ENCODE data around the gene NEURL1B. TPM values are rescaled to one million over a fixed set of nuclear protein-coding genes. Genes with fewer than 3 reads are reported as not detected.

Gene NEURL1B
- total RNA-seq, 1 donor from 2014 or later, result 9.8 TPM

DNA sequence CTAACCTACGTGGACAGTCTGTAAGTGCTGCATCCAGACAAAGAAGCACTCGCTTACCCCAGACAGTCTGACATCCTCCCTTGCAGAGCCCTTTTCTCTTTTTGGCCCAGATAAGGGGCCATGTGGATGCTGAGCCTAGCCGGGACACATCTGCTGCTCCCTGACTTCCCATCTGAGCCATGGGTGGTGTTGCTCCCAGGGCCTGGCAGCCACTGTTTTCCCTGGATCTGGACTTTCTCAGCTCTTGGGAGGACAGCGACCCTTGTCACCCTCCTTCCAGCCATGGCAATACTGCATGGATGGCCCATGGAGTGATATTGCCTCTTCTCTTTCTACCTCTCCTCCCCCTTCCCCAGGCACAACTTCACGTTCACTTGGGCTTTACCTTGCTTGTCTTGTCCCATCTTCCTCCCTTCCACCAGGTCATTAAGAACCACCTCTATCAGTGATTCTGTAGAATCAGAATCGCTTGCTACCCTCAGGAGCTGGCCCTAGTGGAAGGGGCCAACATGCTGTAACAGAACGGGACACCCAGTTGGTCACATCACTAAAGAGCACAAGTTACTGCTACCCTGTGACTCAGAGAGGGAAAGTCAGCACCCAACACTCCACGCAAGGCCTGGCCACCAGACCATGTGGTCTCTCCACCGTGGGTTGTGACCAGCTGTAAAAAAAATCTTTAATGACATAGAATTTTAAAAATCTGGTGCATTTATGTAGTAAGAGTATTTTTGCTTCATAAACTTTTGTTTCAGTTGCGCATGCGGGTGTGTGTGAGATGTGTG lies 4.4 kb downstream of the NEURL1B start:
- Histone ChIP-seq H3K27me3 (ENCODE audit: insufficient read depth, low read length) (peaks cover 5% of the 10 kb centered on the region), H3K4me3 (ENCODE audit: insufficient read depth, low read depth, low read length) (no peak overlapping the region), H3K79me2 (ENCODE audit: insufficient read depth, low read length) (no peaks in the 10 kb centered on the region), H3K36me3 (ENCODE audit: insufficient read depth, low read length) (no peaks in the 10 kb centered on the region), H3K27ac (ENCODE audit: low read depth, low read length) (no peak overlapping the region), H3K4me2 (ENCODE audit: low read length) (no peak overlapping the region), H4K20me1 (ENCODE audit: insufficient read depth, low read length) (no peaks in the 10 kb centered on the region), H3K4me1 (ENCODE audit: insufficient read depth, low read length) (peaks cover 6% of the 10 kb centered on the region), H3K9me3 (ENCODE audit: insufficient read depth, low read depth, low read length) (no peaks in the 10 kb centered on the region), H2AFZ (ENCODE audit: low read depth, low read length) (no peak overlapping the region), H3K9ac (ENCODE audit: low read length) (no peak overlapping the region)
- DNase-seq (ENCODE audit: low read depth) (no peak), FAIRE-seq (no peak)
- Mint-ChIP-seq H3K4me3 (ENCODE audit: unreplicated experiment) (peak overlapping the region; percentile 52), H3K27me3 (ENCODE audit: low read depth, unreplicated experiment) (peaks cover 23% of the 10 kb centered on the region), H3K27ac (ENCODE audit: unreplicated experiment) (no peak overlapping the region), H3K4me1 (ENCODE audit: low read depth, unreplicated experiment) (peaks cover 27% of the 10 kb centered on the region), H3K9me3 (ENCODE audit: unreplicated experiment) (peaks cover 2% of the 10 kb centered on the region), H3K36me3 (ENCODE audit: low read depth, unreplicated experiment) (peaks cover 4% of the 10 kb centered on the region)
- TF ChIP-seq, protein P1, sequence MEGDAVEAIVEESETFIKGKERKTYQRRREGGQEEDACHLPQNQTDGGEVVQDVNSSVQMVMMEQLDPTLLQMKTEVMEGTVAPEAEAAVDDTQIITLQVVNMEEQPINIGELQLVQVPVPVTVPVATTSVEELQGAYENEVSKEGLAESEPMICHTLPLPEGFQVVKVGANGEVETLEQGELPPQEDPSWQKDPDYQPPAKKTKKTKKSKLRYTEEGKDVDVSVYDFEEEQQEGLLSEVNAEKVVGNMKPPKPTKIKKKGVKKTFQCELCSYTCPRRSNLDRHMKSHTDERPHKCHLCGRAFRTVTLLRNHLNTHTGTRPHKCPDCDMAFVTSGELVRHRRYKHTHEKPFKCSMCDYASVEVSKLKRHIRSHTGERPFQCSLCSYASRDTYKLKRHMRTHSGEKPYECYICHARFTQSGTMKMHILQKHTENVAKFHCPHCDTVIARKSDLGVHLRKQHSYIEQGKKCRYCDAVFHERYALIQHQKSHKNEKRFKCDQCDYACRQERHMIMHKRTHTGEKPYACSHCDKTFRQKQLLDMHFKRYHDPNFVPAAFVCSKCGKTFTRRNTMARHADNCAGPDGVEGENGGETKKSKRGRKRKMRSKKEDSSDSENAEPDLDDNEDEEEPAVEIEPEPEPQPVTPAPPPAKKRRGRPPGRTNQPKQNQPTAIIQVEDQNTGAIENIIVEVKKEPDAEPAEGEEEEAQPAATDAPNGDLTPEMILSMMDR (IDR thresholded peaks at IDR 0.05; ENCODE audit: insufficient read depth, low read depth, low read length), result no peak
- no peak for TF ChIP-seq EZH2 (IDR thresholded peaks at IDR 0.05; ENCODE audit: insufficient read depth, low read length)

DNA sequence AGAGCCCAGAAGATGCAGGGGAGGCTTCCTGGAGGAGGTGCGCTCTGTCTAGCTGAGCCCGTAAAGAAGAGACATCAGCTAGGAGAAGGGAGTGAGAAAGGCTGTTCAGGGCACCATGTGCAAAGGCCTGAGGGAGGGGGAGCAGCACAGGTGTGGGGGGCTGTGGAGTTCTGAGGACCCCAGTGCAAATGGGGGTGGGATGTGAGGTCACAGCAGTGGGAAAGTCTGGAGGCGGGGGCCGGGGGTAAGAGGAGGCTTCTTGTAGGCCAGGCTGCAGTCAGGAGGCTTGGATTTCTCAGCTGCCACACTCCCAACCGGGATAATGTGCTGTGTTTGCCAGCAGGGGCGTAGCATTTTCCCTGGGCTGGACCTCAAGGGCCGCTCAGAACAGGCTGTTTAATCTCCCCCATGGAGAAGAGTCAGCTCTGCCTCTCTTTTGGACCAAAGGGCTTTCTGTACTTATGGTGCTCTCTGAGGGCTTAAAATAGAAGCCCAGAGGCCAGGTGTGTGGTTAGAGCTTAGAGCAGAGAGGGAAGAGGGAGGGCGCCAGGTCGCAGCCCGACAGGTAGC lies 5.7 kb downstream of the NEURL1B start:
- DNase-seq (ENCODE audit: low read depth), result no peak
- Mint-ChIP-seq H3K4me1 (ENCODE audit: low read depth, unreplicated experiment) (peaks cover 27% of the 10 kb centered on the region), H3K27me3 (ENCODE audit: low read depth, unreplicated experiment) (peaks cover 22% of the 10 kb centered on the region), H3K4me3 (ENCODE audit: unreplicated experiment) (no peak overlapping the region), H3K36me3 (ENCODE audit: low read depth, unreplicated experiment) (peaks cover 4% of the 10 kb centered on the region), H3K27ac (ENCODE audit: unreplicated experiment) (peak overlapping the region; percentile 29), H3K9me3 (ENCODE audit: unreplicated experiment) (peaks cover 2% of the 10 kb centered on the region)
- no peak overlapping the region for H3K27ac ChIP-seq (ENCODE audit: low read depth, low read length)
- no peak overlapping the region for H3K4me3 ChIP-seq (ENCODE audit: insufficient read depth, low read depth, low read length)
- H3K9ac ChIP-seq (ENCODE audit: low read length), result no peak overlapping the region
- H2AFZ ChIP-seq (ENCODE audit: low read depth, low read length), result no peak overlapping the region
- no peaks in the 10 kb centered on the region for H3K79me2 ChIP-seq (ENCODE audit: insufficient read depth, low read length)
- H3K4me2 ChIP-seq (ENCODE audit: low read length), result no peak overlapping the region
- FAIRE-seq, result no peak
- H3K27me3 ChIP-seq (ENCODE audit: insufficient read depth, low read length), result peaks cover 5% of the 10 kb centered on the region
- no peaks in the 10 kb centered on the region for H3K9me3 ChIP-seq (ENCODE audit: insufficient read depth, low read depth, low read length)
- no peak for TF ChIP-seq EZH2 (IDR thresholded peaks at IDR 0.05; ENCODE audit: insufficient read depth, low read length)
- TF ChIP-seq, protein P1 (IDR thresholded peaks at IDR 0.05; ENCODE audit: insufficient read depth, low read depth, low read length), result peak; percentile 12
- peaks cover 2% of the 10 kb centered on the region for H3K4me1 ChIP-seq (ENCODE audit: insufficient read depth, low read length)
- H3K36me3 ChIP-seq (ENCODE audit: insufficient read depth, low read length), result no peaks in the 10 kb centered on the region
- no peaks in the 10 kb centered on the region for H4K20me1 ChIP-seq (ENCODE audit: insufficient read depth, low read length)
